HepG2 (cell line): ENCODE results near the gene FASTK. TPM values are rescaled to one million over a fixed set of nuclear protein-coding genes. Genes with fewer than 3 reads are reported as not detected.

Experiments used
- ATAC-seq: fragments of 200-7000 bp; cut with Tn5 transposase; 3 replicates; pipeline ENCODE4 v1.9.1; 2020; ENCODE audit warnings: mild to moderate bottlenecking, moderate library complexity
- BruUV-seq: library from RNA; stranded (reverse); fragments of 400-500 nt; replicated peaks from 2 replicates; lab custom pipeline; 2021; lab: Mats Ljungman, UMichigan
- CTCF ChIA-PET: fragments of 300-600 bp; formaldehyde crosslinking; extraction: SDS; loops from one replicate; lab custom pipeline; 2021; ENCODE audit warnings: low total read pairs, inconsistent platforms, low intra/inter-chr PET ratio; lab: Yijun Ruan, JAX
- POLR2A ChIA-PET: fragments of 350-600 bp; sonication (Branson Sonifier 250); formaldehyde crosslinking; loops from one replicate; lab custom pipeline; 2020; ENCODE audit warnings: antibody characterized with exemption, inconsistent platforms; lab: Yijun Ruan, JAX
- DNase-seq: peaks from one replicate; pipeline ENCODE4 v3.0.0-alpha.2; 2015; ENCODE audit warnings: low spot score
- FAIRE-seq: peaks from 3 replicates; lab custom pipeline; 2011; peaks lifted over from hg19 to GRCh38; lab: Jason Lieb, UNC
- H2AFZ ChIP-seq: one replicate; pipeline ENCODE4 v1.6.1; 2011; ENCODE audit warnings: low read length, inconsistent platforms
- H3K27ac ChIP-seq: fragments of 300-600 bp; 3 replicates; pipeline ENCODE4 v1.8.0; 2011; ENCODE audit warnings: mixed run types, mild to moderate bottlenecking, mixed read lengths, low read length, inconsistent platforms; ENCODE audit not compliant: insufficient read depth; ENCODE audit errors: extremely low read length
- H3K27me3 ChIP-seq, 2 experiments: fragments of 200-600 bp in 1 of 2; 2 replicates in 1 of 2; 3 replicates in 1 of 2; pipeline versions ENCODE4 v1.6.0 to v1.8.0; 2011; ENCODE audit warnings: low read length in 2 of 2, mild to moderate bottlenecking in 2 of 2, moderate library complexity in 2 of 2, inconsistent platforms in 1 of 2; ENCODE audit not compliant: insufficient read depth in 2 of 2, control insufficient read depth in 1 of 2
- H3K36me3 ChIP-seq, 2 experiments: fragments of 200-600 bp in 1 of 2; replicated peaks in 1 of 2; 2 replicates in 1 of 2; 3 replicates in 1 of 2; pipeline versions ENCODE4 v1.5.1 to v1.8.0; 2011; ENCODE audit warnings: low read length in 2 of 2, inconsistent platforms in 1 of 2; ENCODE audit not compliant: insufficient read depth in 2 of 2, control insufficient read depth in 1 of 2
- H3K4me1 ChIP-seq: 2 replicates; pipeline ENCODE4 v1.5.1; 2012; ENCODE audit warnings: low read length, inconsistent platforms; ENCODE audit not compliant: insufficient read depth
- H3K4me2 ChIP-seq: 2 replicates; pipeline ENCODE4 v1.6.0; 2011; ENCODE audit warnings: low read depth, low read length, inconsistent platforms
- H3K4me3 ChIP-seq, 3 experiments: fragments of 200-600 bp in 1 of 3; sonication (generic), shearing (Covaris generic) in 1 of 3; replicated peaks in 1 of 3; 2 replicates each; pipeline ENCODE4 v1.5.1; 2011 to 2016; ENCODE audit warnings: low read length in 3 of 3, inconsistent platforms in 2 of 3, low read depth in 2 of 3, mild to moderate bottlenecking in 2 of 3, control low read depth in 1 of 3, mixed read lengths in 1 of 3; ENCODE audit not compliant: insufficient read depth in 1 of 3
- H3K79me2 ChIP-seq: one replicate; pipeline ENCODE4 v1.6.1; 2011; ENCODE audit warnings: low read length, inconsistent platforms; ENCODE audit not compliant: insufficient read depth
- H3K9ac ChIP-seq: 2 replicates; pipeline ENCODE4 v1.6.0; 2011; ENCODE audit warnings: mild to moderate bottlenecking, low read depth, low read length, inconsistent platforms; ENCODE audit not compliant: insufficient read depth
- H3K9me3 ChIP-seq: 2 replicates; pipeline ENCODE4 v1.5.1; 2012; ENCODE audit warnings: mild to moderate bottlenecking, low read length
- H4K20me1 ChIP-seq: 2 replicates; pipeline ENCODE4 v1.6.0; 2011; ENCODE audit warnings: inconsistent platforms, mild to moderate bottlenecking, low read length, moderate library complexity; ENCODE audit not compliant: insufficient read depth
- MAFG ChIP-seq: sonication (generic); formaldehyde crosslinking; IDR thresholded peaks from 2 replicates; pipeline ENCODE4 v1.5.1; 2020; ENCODE audit warnings: mild to moderate bottlenecking, missing genetic modification reagents
- MBD4 ChIP-seq: IDR thresholded peaks from 2 replicates; pipeline ENCODE4 v1.6.1; 2012; ENCODE audit warnings: low read length, inconsistent platforms, borderline replicate concordance
- POGK ChIP-seq: sonication (generic); formaldehyde crosslinking; conservative IDR thresholded peaks from 2 replicates; pipeline ENCODE4 v1.8.0; 2022; ENCODE audit warnings: mild to moderate bottlenecking, moderate library complexity, missing genetic modification reagents
- STAG1 ChIP-seq: sonication (generic); formaldehyde crosslinking; IDR thresholded peaks from 2 replicates; pipeline ENCODE4 v1.4.0; 2020; ENCODE audit warnings: missing genetic modification reagents
- ZBTB25 ChIP-seq: IDR thresholded peaks from 2 replicates; pipeline ENCODE4 v1.6.1; 2018; ENCODE audit warnings: missing genetic modification reagents
- ZNF317 ChIP-seq: sonication (generic); formaldehyde crosslinking; IDR thresholded peaks from 2 replicates; pipeline ENCODE4 v1.5.0; 2020; ENCODE audit warnings: mild to moderate bottlenecking, missing genetic modification reagents
- ZNF546 ChIP-seq: sonication (generic); formaldehyde crosslinking; conservative IDR thresholded peaks from 2 replicates; pipeline ENCODE4 v1.8.1; 2023; ENCODE audit warnings: mild to moderate bottlenecking, missing genetic modification reagents
- WGBS: methylation state at CpG from one replicate; pipeline ENCODE4 v1.1.6; 2017; ENCODE audit warnings: low lambda C conversion rate; 5-methylcytosine and 5-hydroxymethylcytosine counted together
- in situ Hi-C: cut with HindIII; loops from 2 replicates; pipeline ENCODE4 v1.10.0; 2017; ENCODE audit warnings: low pct_unique_long_range_greater_than_20kb; ENCODE audit not compliant: extremely low pct_ligation_motif_present
- intact Hi-C: fragments of 100-400 bp; cut with micrococcal nuclease; formaldehyde crosslinking; loops from one replicate; pipeline ENCODE4 v1.10.0; 2022; ENCODE audit not compliant: unreplicated experiment
- polyA plus RNA-seq, 8 experiments: library from polyadenylated mRNA; depleted of rRNA in 3 of 8; stranded (reverse) in 7 of 8; unstranded in 1 of 8; fragments of >200 nt; fragmentation: Illumina TruSeq in 4 of 8; extraction: Trizol in 4 of 8; gene quantifications; 2 replicates each; pipeline versions ENCODE4 v1.2.1 to v1.2.3, GENCODE V29; 2011 to 2016; ENCODE audit warnings: low read depth in 4 of 8, missing spikeins in 1 of 8, mixed read lengths in 1 of 8; ENCODE audit not compliant: insufficient read depth in 1 of 8
- total RNA-seq, 5 experiments: library from RNA; depleted of rRNA; stranded (reverse); fragments of >200 nt; fragmentation: Illumina TruSeq; extraction: Trizol; gene quantifications; 2 replicates each; pipeline ENCODE4 v1.2.3, GENCODE V29; 2016; ENCODE audit warnings: low read depth in 1 of 5

FASTK gene
- total and polyA plus RNA-seq, 2 of the 13 experiments (the other 11 are each of a cell fraction or from before 2014, with no cell fraction given), result 52.9 to 55.7 TPM

- in situ Hi-C loops (no loop called here), intact Hi-C loops (no loop called here)
- Histone ChIP-seq H3K36me3 (no peaks in the 10 kb centered on the region), H3K27ac (no peak overlapping the region), H3K27me3 (no peaks in the 10 kb centered on the region), H3K9me3 (no peaks in the 10 kb centered on the region), H3K4me3 (no peak overlapping the region), H3K9ac (no peak overlapping the region), H2AFZ (no peak overlapping the region), H4K20me1 (no peaks in the 10 kb centered on the region), H3K79me2 (no peaks in the 10 kb centered on the region), H3K4me2 (no peak overlapping the region), H3K4me1 (peaks cover 13% of the 10 kb centered on the region)
- BruUV-seq, result no TSS peak
- ChIA-PET POLR2A (no interaction called here), CTCF (no interaction called here)
- DNase-seq, result no peak
- WGBS, result 88% methylated on average over 3 of the region's 5 CpGs
- TF ChIP-seq ZNF546, result no peak
- TF ChIP-seq POGK (CRISPR knock-in tag), result no peak
- no peak for TF ChIP-seq MBD4
- TF ChIP-seq ZNF317 (CRISPR knock-in tag), result no peak
- no peak for TF ChIP-seq STAG1 (CRISPR knock-in tag)
- TF ChIP-seq ZBTB25, result no peak
- no peak for TF ChIP-seq MAFG (CRISPR knock-in tag)
- ATAC-seq, result no peak
- FAIRE-seq, result no peak
These were observed 46.8 kb downstream of the FASTK start for GRCh38 chr7:151033864-151034249.
